ENCODE data around the gene TLR2. TPM values are rescaled to one million over a fixed set of nuclear protein-coding genes. Genes with fewer than 3 reads are reported as not detected.

The TLR2 gene
- total RNA-seq, 1 experiment from 2014 or later, result 0.90 TPM

GRCh38 chr4:153729895-153730294 is 45.8 kb downstream of the TLR2 start:
- no peaks in the 10 kb centered on the region for H3K27me3 ChIP-seq (ENCODE audit: insufficient read depth, low read length)
- no CpG with 5 or more reads among the region's 2 CpGs for WGBS (ENCODE audit: extremely low coverage, insufficient read length, low lambda C conversion rate)
- H3K4ac ChIP-seq (ENCODE audit: low read depth, low read length), result no peak overlapping the region
- H2AFZ ChIP-seq (ENCODE audit: low read length), result no peak overlapping the region
- no peak overlapping the region for H2BK120ac ChIP-seq (ENCODE audit: low read depth, low read length, poor library complexity, severe bottlenecking)
- no peak overlapping the region for H3K4me2 ChIP-seq (ENCODE audit: insufficient read depth, insufficient read length, low read length)
- no peak overlapping the region for H3K56ac ChIP-seq (ENCODE audit: insufficient read length, low read depth, low read length)
- no peak overlapping the region for H4K91ac ChIP-seq (ENCODE audit: insufficient read length, low read depth, low read length)
- H3K9ac ChIP-seq (ENCODE audit: extremely low read depth, insufficient read length, low read length), result no peak overlapping the region
- H3K9me3 Mint-ChIP-seq, result no peaks in the 10 kb centered on the region
- H3K4me3 Mint-ChIP-seq, result no peak overlapping the region
- no peak overlapping the region for H3K27ac ChIP-seq (ENCODE audit: insufficient read length, low read depth, low read length)
- no peak overlapping the region for H3K27ac Mint-ChIP-seq
- H3K4me1 Mint-ChIP-seq, result peaks cover 5 to 8% of the 10 kb centered on the region in 2 experiments; a peak in 3 of 4 replicates
- no peak overlapping the region for H3K18ac ChIP-seq (ENCODE audit: insufficient read length, low read depth, low read length)
- no peaks in the 10 kb centered on the region for H3K9me3 ChIP-seq (ENCODE audit: control insufficient read depth, low read depth, low read length)
- no peaks in the 10 kb centered on the region for H3K79me2 ChIP-seq (ENCODE audit: insufficient read depth, low read length)
- H3K27me3 Mint-ChIP-seq (ENCODE audit: low read depth), result no peaks in the 10 kb centered on the region
- no peaks in the 10 kb centered on the region for H3K79me1 ChIP-seq (ENCODE audit: insufficient read depth, low read depth, low read length, poor library complexity, severe bottlenecking)
- no peak overlapping the region for H2BK5ac ChIP-seq (ENCODE audit: insufficient read length, low read length)
- H2BK20ac ChIP-seq (ENCODE audit: low read depth, low read length, poor library complexity, severe bottlenecking), result no peak overlapping the region
- H4K8ac ChIP-seq (replicated peaks; ENCODE audit: insufficient read length, low read depth, low read length), result no peak overlapping the region
- H3K14ac ChIP-seq (ENCODE audit: insufficient read depth, low read length), result no peak overlapping the region
- no peak overlapping the region for H3K23ac ChIP-seq (ENCODE audit: insufficient read length, low read depth, low read length)
- TF ChIP-seq CTCF (conservative IDR thresholded peaks at IDR 0.05), result no peak
- no peak for DNase-seq
- no peaks in the 10 kb centered on the region for H3K4me1 ChIP-seq (ENCODE audit: insufficient read depth, low read length)
- no peak overlapping the region for H2AK5ac ChIP-seq (ENCODE audit: insufficient read length, low read length)
- H3T11ph ChIP-seq (ENCODE audit: low read length), result no peak overlapping the region
- no peak overlapping the region for H2BK12ac ChIP-seq (ENCODE audit: insufficient read length, low read depth, low read length)
- H3K23me2 ChIP-seq (ENCODE audit: insufficient read length, low read depth, low read length, poor library complexity, severe bottlenecking), result no peaks in the 10 kb centered on the region
- H4K20me1 ChIP-seq (ENCODE audit: control insufficient read depth, insufficient read depth, insufficient read length), result no peaks in the 10 kb centered on the region
- no peak overlapping the region for H2BK15ac ChIP-seq (ENCODE audit: low read depth, low read length)
- no peaks in the 10 kb centered on the region for H3K36me3 Mint-ChIP-seq (ENCODE audit: insufficient read depth in 1 of 3, low read depth in 3 of 3)
- H4K5ac ChIP-seq (ENCODE audit: insufficient read length, low read depth, low read length), result no peak overlapping the region
